Fibroblast of lung (primary cell): ENCODE measurements around the gene HGF. TPM values are rescaled to one million over a fixed set of nuclear protein-coding genes. Genes with fewer than 3 reads are reported as not detected.

Experiments
- DNase-seq, 2 donors: peaks; one replicate each; pipeline versions ENCODE4 v3.0.0 to v3.0.0-alpha.2; 2010; ENCODE audit warnings: low read depth in 2 of 2
- H2AFZ ChIP-seq: 2 replicates; pipeline ENCODE4 v1.5.1; 2012; ENCODE audit warnings: low read length, control low read depth, inconsistent platforms
- H3K27ac ChIP-seq: 2 replicates; pipeline ENCODE4 v1.5.1; 2011; ENCODE audit warnings: low read length, control low read depth; ENCODE audit not compliant: insufficient read depth
- H3K27me3 ChIP-seq: 2 replicates; pipeline ENCODE4 v1.5.1; 2011; ENCODE audit warnings: mild to moderate bottlenecking, low read length; ENCODE audit not compliant: control insufficient read depth, insufficient read depth
- H3K36me3 ChIP-seq: 2 replicates; pipeline ENCODE4 v1.5.1; 2011; ENCODE audit warnings: low read length; ENCODE audit not compliant: control insufficient read depth, insufficient read depth
- H3K4me1 ChIP-seq: 2 replicates; pipeline ENCODE4 v1.5.1; 2011; ENCODE audit warnings: low read length; ENCODE audit not compliant: control insufficient read depth, insufficient read depth; ENCODE audit errors: extremely low read depth
- H3K4me2 ChIP-seq: 2 replicates; pipeline ENCODE4 v1.5.1; 2011; ENCODE audit warnings: low read length, control low read depth; ENCODE audit not compliant: insufficient read depth; ENCODE audit errors: extremely low read depth
- H3K4me3 ChIP-seq, 4 experiments: fragments of 200-600 bp in 1 of 4; sonication (generic) in 1 of 4; replicated peaks in 1 of 4; 2 replicates each; pipeline ENCODE4 v1.5.1; 2011 to 2016; ENCODE audit warnings: low read length in 4 of 4, low read depth in 3 of 4, mild to moderate bottlenecking in 3 of 4, control low read depth in 2 of 4, inconsistent platforms in 1 of 4, mixed read lengths in 1 of 4; ENCODE audit not compliant: insufficient read depth in 1 of 4; ENCODE audit errors: control extremely low read depth in 1 of 4
- H3K79me2 ChIP-seq: 2 replicates; pipeline ENCODE4 v1.5.1; 2012; ENCODE audit warnings: mild to moderate bottlenecking, low read length, inconsistent platforms; ENCODE audit not compliant: control insufficient read depth, insufficient read depth
- H3K9ac ChIP-seq: 2 replicates; pipeline ENCODE4 v1.5.1; 2011; ENCODE audit warnings: mild to moderate bottlenecking, low read length, control low read depth; ENCODE audit not compliant: insufficient read depth
- H3K9me3 ChIP-seq: 2 replicates; pipeline ENCODE4 v1.5.1; 2012; ENCODE audit warnings: low read depth, low read length; ENCODE audit not compliant: control insufficient read depth, insufficient read depth
- H4K20me1 ChIP-seq: 2 replicates; pipeline ENCODE4 v1.5.1; 2011; ENCODE audit warnings: low read length; ENCODE audit not compliant: control insufficient read depth, insufficient read depth; ENCODE audit errors: extremely low read depth
- EZH2 ChIP-seq: IDR thresholded peaks from 2 replicates; pipeline ENCODE4 v1.5.1; 2012; ENCODE audit warnings: low read length, control low read depth, mild to moderate bottlenecking; ENCODE audit errors: missing control alignments
- polyA plus RNA-seq, 2 donors: library from polyadenylated mRNA; depleted of rRNA in 1 of 2; stranded (reverse) in 1 of 2; unstranded in 1 of 2; fragments of >200 nt; gene quantifications; 2 replicates each; pipeline ENCODE4 v1.2.1, GENCODE V29; 2011 to 2012; ENCODE audit warnings: missing spikeins in 1 of 2
- total RNA-seq: library from RNA; depleted of rRNA; stranded (reverse); fragments of >200 nt; gene quantifications from 2 replicates; pipeline ENCODE4 v1.2.1, GENCODE V29; 2014
- TF ChIP-seq, protein P1 (sequence below), 2 donors: IDR thresholded peaks in 1 of 2; conservative IDR thresholded peaks in 1 of 2; 1 replicate in 1 of 2; 2 replicates in 1 of 2; pipeline ENCODE4 v1.5.1; 2011 to 2012; ENCODE audit warnings: low read length in 2 of 2, control low read depth in 1 of 2, inconsistent platforms in 1 of 2, low read depth in 1 of 2, mild to moderate bottlenecking in 1 of 2

HGF gene
- total and polyA plus RNA-seq, 2 donors (not counting 1 experiment from before 2014, with no cell fraction given), result 212 to 243 TPM

GRCh38 chr7:81707966-81708365, 61.9 kb downstream of the HGF start:
- H3K27ac ChIP-seq, result no peak overlapping the region
- peaks cover 13% of the 10 kb centered on the region for H3K36me3 ChIP-seq
- TF ChIP-seq, protein P1, sequence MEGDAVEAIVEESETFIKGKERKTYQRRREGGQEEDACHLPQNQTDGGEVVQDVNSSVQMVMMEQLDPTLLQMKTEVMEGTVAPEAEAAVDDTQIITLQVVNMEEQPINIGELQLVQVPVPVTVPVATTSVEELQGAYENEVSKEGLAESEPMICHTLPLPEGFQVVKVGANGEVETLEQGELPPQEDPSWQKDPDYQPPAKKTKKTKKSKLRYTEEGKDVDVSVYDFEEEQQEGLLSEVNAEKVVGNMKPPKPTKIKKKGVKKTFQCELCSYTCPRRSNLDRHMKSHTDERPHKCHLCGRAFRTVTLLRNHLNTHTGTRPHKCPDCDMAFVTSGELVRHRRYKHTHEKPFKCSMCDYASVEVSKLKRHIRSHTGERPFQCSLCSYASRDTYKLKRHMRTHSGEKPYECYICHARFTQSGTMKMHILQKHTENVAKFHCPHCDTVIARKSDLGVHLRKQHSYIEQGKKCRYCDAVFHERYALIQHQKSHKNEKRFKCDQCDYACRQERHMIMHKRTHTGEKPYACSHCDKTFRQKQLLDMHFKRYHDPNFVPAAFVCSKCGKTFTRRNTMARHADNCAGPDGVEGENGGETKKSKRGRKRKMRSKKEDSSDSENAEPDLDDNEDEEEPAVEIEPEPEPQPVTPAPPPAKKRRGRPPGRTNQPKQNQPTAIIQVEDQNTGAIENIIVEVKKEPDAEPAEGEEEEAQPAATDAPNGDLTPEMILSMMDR (conservative IDR thresholded peaks at IDR 0.05 in 1 of 2, IDR thresholded peaks at IDR 0.05 in 1 of 2; ENCODE audit: low read depth in 1 of 2, low read length in 2 of 2), result no peak
- no peak for TF ChIP-seq EZH2
- H3K4me3 ChIP-seq, result no peak overlapping the region
- H3K9me3 ChIP-seq, result no peaks in the 10 kb centered on the region
- no peaks in the 10 kb centered on the region for H3K27me3 ChIP-seq
- DNase-seq, result no peak
- H2AFZ ChIP-seq, result no peak overlapping the region
- H4K20me1 ChIP-seq, result no peaks in the 10 kb centered on the region
- no peak overlapping the region for H3K9ac ChIP-seq
- H3K4me2 ChIP-seq, result no peak overlapping the region
- no peaks in the 10 kb centered on the region for H3K79me2 ChIP-seq
- H3K4me1 ChIP-seq, result peaks cover 2% of the 10 kb centered on the region

DNA sequence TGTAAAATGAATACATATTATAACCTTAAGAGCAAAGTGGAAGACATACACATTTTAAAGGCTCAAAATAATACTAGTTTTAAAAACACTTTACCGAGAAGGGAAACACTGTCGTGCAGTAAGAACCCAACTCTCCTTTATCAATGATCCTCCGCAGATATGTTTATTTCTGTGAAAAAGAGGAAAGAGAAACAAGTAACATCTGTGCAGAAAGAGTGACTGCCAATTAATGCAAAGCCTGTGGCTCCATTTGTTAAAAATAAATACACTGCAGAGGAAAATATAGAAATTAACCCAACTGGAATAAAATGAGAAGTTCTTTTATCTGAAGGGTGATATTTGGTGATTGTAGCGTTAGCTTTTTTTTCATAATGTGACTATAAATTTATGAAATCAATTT, 62.7 kb downstream of the HGF start:
- H3K4me1 ChIP-seq, result peaks cover 2% of the 10 kb centered on the region
- H3K9ac ChIP-seq, result no peak overlapping the region
- no peak for DNase-seq
- H3K9me3 ChIP-seq, result no peaks in the 10 kb centered on the region
- H3K79me2 ChIP-seq, result no peaks in the 10 kb centered on the region
- no peaks in the 10 kb centered on the region for H3K27me3 ChIP-seq
- H3K4me2 ChIP-seq, result no peak overlapping the region
- H2AFZ ChIP-seq, result no peak overlapping the region
- peaks cover 16% of the 10 kb centered on the region for H3K36me3 ChIP-seq
- TF ChIP-seq, protein P1 (conservative IDR thresholded peaks at IDR 0.05 in 1 of 2, IDR thresholded peaks at IDR 0.05 in 1 of 2; ENCODE audit: low read depth in 1 of 2, low read length in 2 of 2), result no peak
- TF ChIP-seq EZH2, result no peak
- H3K4me3 ChIP-seq, result no peak overlapping the region
- H4K20me1 ChIP-seq, result no peaks in the 10 kb centered on the region
- H3K27ac ChIP-seq, result no peak overlapping the region

- Histone ChIP-seq H3K9ac (no peak overlapping the region), H3K4me1 (peaks cover 2% of the 10 kb centered on the region), H3K27ac (no peak overlapping the region), H3K9me3 (no peaks in the 10 kb centered on the region), H2AFZ (no peak overlapping the region), H3K4me3 (no peak overlapping the region), H3K79me2 (no peaks in the 10 kb centered on the region), H3K27me3 (no peaks in the 10 kb centered on the region), H4K20me1 (no peaks in the 10 kb centered on the region), H3K4me2 (no peak overlapping the region), H3K36me3 (peaks cover 14% of the 10 kb centered on the region)
- DNase-seq, result no peak
- TF ChIP-seq EZH2, result no peak
- TF ChIP-seq, protein P1 (conservative IDR thresholded peaks at IDR 0.05 in 1 of 2, IDR thresholded peaks at IDR 0.05 in 1 of 2; ENCODE audit: low read depth in 1 of 2, low read length in 2 of 2), result no peak
Observed at GRCh38 chr7:81705206-81705605, 64.6 kb downstream of the HGF start.
